Measurements from ENCODE around the gene CACNA1F.

The CACNA1F gene

DNA sequence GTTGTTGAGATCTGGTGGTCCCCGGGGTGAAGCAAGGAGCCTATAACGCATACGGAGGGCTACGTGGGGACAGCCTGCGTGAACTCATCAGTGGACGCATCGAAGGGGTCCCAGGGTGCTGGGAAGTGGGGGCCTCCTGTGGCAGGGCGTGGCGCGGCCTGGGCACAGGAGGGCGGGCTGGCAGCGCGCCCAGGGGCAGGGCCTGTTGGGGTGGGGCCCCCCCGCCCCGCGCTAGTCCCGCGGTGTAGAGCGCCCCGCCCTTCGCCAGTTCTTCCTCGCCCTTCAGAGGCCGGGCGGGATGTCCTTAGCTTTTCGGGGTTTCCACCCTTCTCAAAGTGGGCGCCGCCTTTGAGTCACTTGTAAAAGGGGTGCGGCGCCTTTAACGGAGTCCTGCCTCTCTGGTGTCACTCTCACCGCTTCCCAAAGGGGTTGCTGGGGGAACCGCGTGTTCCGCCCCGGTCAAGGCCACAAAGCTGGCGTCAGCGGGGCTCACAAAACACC is 60.8 kb downstream of the CACNA1F start:
- Histone ChIP-seq H2AK5ac (ENCODE audit: low read length, severe bottlenecking) (no peak overlapping the region), H2BK120ac (ENCODE audit: low read depth, low read length) (peak overlapping the region; percentile 85), H3K14ac (ENCODE audit: low read length in 2 of 2) (peak overlapping the region in 1 of 2 experiments; percentile 30), H3K23ac (ENCODE audit: low read length in 2 of 2) (no peak overlapping the region), H3K4me1 (ENCODE audit: control insufficient read depth, insufficient read depth, low read depth, low read length) (peaks cover 6% of the 10 kb centered on the region), H3K27me3 (ENCODE audit: control insufficient read depth in 1 of 2, insufficient read depth in 1 of 2, low read length in 2 of 2) (no peaks in the 10 kb centered on the region), H3K4me3 (ENCODE audit: insufficient read depth in 1 of 2, low read depth in 1 of 2, low read length in 2 of 2) (peak overlapping the region; percentile 64 to 81), H2BK5ac (ENCODE audit: low read depth, low read length, poor library complexity, severe bottlenecking) (no peak overlapping the region), H2BK15ac (ENCODE audit: low read depth, poor library complexity, severe bottlenecking) (no peak overlapping the region), H3K4me2 (ENCODE audit: low read length, poor library complexity, severe bottlenecking) (peak overlapping the region; percentile 54), H2AFZ (ENCODE audit: low read depth, low read length) (peak overlapping the region; percentile 36), H3K9ac (ENCODE audit: low read length) (peak overlapping the region; percentile 86), H3K18ac (ENCODE audit: low read depth in 1 of 2, low read length in 2 of 2) (peak overlapping the region; percentile 8 to 67), H3K36me3 (ENCODE audit: control insufficient read depth in 1 of 2, insufficient read depth in 2 of 2, low read depth in 1 of 2, low read length in 2 of 2) (peaks cover 13 to 32% of the 10 kb centered on the region in 2 experiments), H3K9me3 (ENCODE audit: control insufficient read depth, low read length) (no peaks in the 10 kb centered on the region), H2BK12ac (ENCODE audit: low read length in 2 of 2) (no peak overlapping the region), H4K8ac (ENCODE audit: low read length) (peak overlapping the region; percentile 72), H3K4ac (ENCODE audit: low read depth in 1 of 2, low read length in 2 of 2) (peak overlapping the region; percentile 74 to 94), H3K27ac (ENCODE audit: low read length, poor library complexity, severe bottlenecking) (peak overlapping the region; percentile 70), H3K79me1 (replicated peaks; ENCODE audit: low read length, poor library complexity, severe bottlenecking) (peaks cover 2% of the 10 kb centered on the region), H4K91ac (ENCODE audit: low read length) (peak overlapping the region; percentile 90)
- DNase-seq = peak; percentile 49
- 2% methylated on average over 37 of the region's 37 CpGs for WGBS

DNA sequence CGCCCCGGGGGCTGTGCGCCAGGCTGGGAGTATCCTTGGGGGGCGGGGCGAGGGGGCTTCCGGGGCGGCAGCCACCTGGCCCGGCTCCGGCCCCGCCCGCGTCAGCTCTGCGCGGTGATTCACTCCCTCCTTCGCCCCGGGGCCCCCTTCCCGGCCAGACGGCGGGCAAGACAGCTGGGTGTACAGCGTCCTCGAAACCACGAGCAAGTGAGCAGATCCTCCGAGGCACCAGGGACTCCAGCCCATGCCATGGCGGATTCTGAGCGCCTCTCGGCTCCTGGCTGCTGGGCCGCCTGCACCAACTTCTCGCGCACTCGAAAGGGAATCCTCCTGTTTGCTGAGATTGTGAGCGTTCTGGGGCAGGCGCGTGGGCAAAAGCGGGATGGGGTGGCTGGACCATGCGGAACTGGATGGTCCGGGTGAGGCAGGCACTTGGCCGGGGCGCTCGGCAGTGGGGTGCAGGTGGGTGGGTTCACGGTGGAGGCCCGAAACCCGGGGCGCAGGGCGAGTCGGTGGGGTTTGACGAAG is 61.3 kb downstream of the CACNA1F start, which contains the start of gene PLP2:
PLP2 (plus strand) TSS at position 147 of the 528 bp plus-strand sequence; CDS start at position 250, 103 bp downstream.
- Histone ChIP-seq H3K4me3 (ENCODE audit: insufficient read depth in 1 of 2, low read depth in 1 of 2, low read length in 2 of 2) (peak within 1 kb of the TSS; percentile 64 to 81), H2BK12ac (ENCODE audit: low read length in 2 of 2) (no peak within 1 kb of the TSS), H3K9ac (ENCODE audit: low read length) (peak within 1 kb of the TSS; percentile 86), H3K79me1 (replicated peaks; ENCODE audit: low read length, poor library complexity, severe bottlenecking) (peaks cover 2% of the 10 kb centered on the region), H3K36me3 (ENCODE audit: control insufficient read depth in 1 of 2, insufficient read depth in 2 of 2, low read depth in 1 of 2, low read length in 2 of 2) (peaks cover 13 to 27% of the 10 kb centered on the region in 2 experiments), H3K23ac (ENCODE audit: low read length in 2 of 2) (no peak within 1 kb of the TSS), H3K18ac (ENCODE audit: low read depth in 1 of 2, low read length in 2 of 2) (peak within 1 kb of the TSS; percentile 8 to 67), H2BK15ac (ENCODE audit: low read depth, poor library complexity, severe bottlenecking) (no peak within 1 kb of the TSS), H2AK5ac (ENCODE audit: low read length, severe bottlenecking) (no peak within 1 kb of the TSS), H3K4me1 (ENCODE audit: control insufficient read depth, insufficient read depth, low read depth, low read length) (peaks cover 7% of the 10 kb centered on the region), H3K9me3 (ENCODE audit: control insufficient read depth, low read length) (no peaks in the 10 kb centered on the region), H2BK5ac (ENCODE audit: low read depth, low read length, poor library complexity, severe bottlenecking) (no peak within 1 kb of the TSS), H3K27me3 (ENCODE audit: control insufficient read depth in 1 of 2, insufficient read depth in 1 of 2, low read length in 2 of 2) (no peaks in the 10 kb centered on the region), H2BK120ac (ENCODE audit: low read depth, low read length) (peak within 1 kb of the TSS; percentile 85), H4K8ac (ENCODE audit: low read length) (peak within 1 kb of the TSS; percentile 72), H3K4me2 (ENCODE audit: low read length, poor library complexity, severe bottlenecking) (peak within 1 kb of the TSS; percentile 61), H3K14ac (ENCODE audit: low read length in 2 of 2) (peak within 1 kb of the TSS in 1 of 2 experiments; percentile 30), H3K4ac (ENCODE audit: low read depth in 1 of 2, low read length in 2 of 2) (peak within 1 kb of the TSS; percentile 74 to 94), H4K91ac (ENCODE audit: low read length) (peak within 1 kb of the TSS; percentile 90), H2AFZ (ENCODE audit: low read depth, low read length) (peak within 1 kb of the TSS; percentile 36), H3K27ac (ENCODE audit: low read length, poor library complexity, severe bottlenecking) (peak within 1 kb of the TSS; percentile 70)
- 1% methylated on average over 39 of the region's 46 CpGs for whole genome bisulfite sequencing
- DNase-seq = peak; percentile 67

DNA sequence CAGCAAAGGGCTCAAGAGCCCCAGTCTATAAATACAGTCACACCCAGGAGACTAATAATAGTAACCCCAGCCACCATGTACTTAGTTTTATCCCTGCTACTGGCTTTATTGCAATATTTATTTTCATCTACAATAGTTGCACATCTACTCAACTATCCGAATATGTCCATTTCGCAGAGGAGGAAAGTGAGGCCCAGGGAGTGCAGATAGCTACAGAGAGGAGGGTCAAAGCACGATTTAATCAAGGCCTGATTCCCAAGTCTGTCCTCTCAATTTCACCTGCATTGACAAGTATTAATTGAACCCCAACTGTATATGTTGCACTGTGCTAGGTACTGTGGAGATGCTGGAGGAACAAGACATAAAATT is 65.4 kb downstream of the CACNA1F start:
- Histone ChIP-seq H3K4me3 (ENCODE audit: insufficient read depth in 1 of 2, low read depth in 1 of 2, low read length in 2 of 2) (peak overlapping the region in 1 of 2 experiments; percentile 75), H3K23ac (ENCODE audit: low read length in 2 of 2) (no peak overlapping the region), H3K18ac (ENCODE audit: low read depth in 1 of 2, low read length in 2 of 2) (no peak overlapping the region), H4K91ac (ENCODE audit: low read length) (peak overlapping the region; percentile 3), H3K9ac (ENCODE audit: low read length) (peak overlapping the region; percentile 88), H2BK12ac (ENCODE audit: low read length in 2 of 2) (peak overlapping the region in 1 of 2 experiments; percentile 31), H2BK5ac (ENCODE audit: low read depth, low read length, poor library complexity, severe bottlenecking) (no peak overlapping the region), H2BK120ac (ENCODE audit: low read depth, low read length) (no peak overlapping the region), H3K36me3 (ENCODE audit: control insufficient read depth in 1 of 2, insufficient read depth in 2 of 2, low read depth in 1 of 2, low read length in 2 of 2) (no peaks in the 10 kb centered on the region), H3K4me1 (ENCODE audit: control insufficient read depth, insufficient read depth, low read depth, low read length) (peaks cover 6% of the 10 kb centered on the region), H2BK15ac (ENCODE audit: low read depth, poor library complexity, severe bottlenecking) (no peak overlapping the region), H2AK5ac (ENCODE audit: low read length, severe bottlenecking) (no peak overlapping the region), H4K8ac (ENCODE audit: low read length) (no peak overlapping the region), H3K9me3 (ENCODE audit: control insufficient read depth, low read length) (no peaks in the 10 kb centered on the region), H3K4me2 (ENCODE audit: low read length, poor library complexity, severe bottlenecking) (peak overlapping the region; percentile 59), H3K14ac (ENCODE audit: low read length in 2 of 2) (no peak overlapping the region), H3K27me3 (ENCODE audit: control insufficient read depth in 1 of 2, insufficient read depth in 1 of 2, low read length in 2 of 2) (no peaks in the 10 kb centered on the region), H2AFZ (ENCODE audit: low read depth, low read length) (no peak overlapping the region), H3K79me1 (replicated peaks; ENCODE audit: low read length, poor library complexity, severe bottlenecking) (no peaks in the 10 kb centered on the region), H3K4ac (ENCODE audit: low read depth in 1 of 2, low read length in 2 of 2) (no peak overlapping the region), H3K27ac (ENCODE audit: low read length, poor library complexity, severe bottlenecking) (peak overlapping the region; percentile 73)
- WGBS = 95% methylated on average over 3 of the region's 3 CpGs
- DNase-seq = no peak

DNA sequence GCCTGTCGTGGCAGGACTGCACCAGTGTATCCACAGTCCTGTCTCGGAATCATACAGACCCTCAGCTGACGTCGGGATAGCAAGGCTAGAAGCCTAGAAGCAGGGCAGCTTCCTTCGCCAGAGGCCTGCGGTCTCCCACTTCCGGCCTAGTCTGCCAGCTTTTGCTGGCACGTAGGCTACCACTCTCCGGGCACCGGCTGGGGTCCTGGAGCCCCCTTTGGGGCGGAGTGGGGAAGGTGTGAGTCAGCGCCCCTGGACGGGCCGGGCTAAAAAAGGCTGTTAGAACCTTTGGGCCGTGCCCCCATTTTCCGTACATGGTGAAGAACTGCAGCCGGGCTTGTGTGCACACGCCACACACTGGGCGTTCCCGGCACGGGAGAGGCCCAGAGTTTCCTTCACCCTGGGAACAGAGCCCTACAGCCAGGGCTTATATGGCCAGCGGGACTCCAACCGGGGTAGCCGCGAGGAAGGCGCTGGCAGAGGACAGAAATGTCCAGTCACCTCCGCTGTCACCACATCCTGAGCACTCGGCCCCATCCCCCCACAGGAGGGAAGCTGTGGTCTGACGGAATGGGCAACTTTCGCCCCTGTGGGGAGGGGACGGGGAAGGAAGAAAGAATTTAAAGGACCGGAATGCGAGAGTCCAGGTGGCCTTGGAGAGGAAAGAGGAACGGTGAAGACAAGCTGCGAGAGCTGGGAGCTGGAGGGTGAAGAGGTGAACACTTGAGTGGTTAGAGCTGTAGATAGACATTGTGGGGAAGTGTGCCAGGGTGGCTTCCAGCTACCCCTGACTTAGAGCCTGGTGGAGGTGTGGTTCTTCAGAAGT is 66.0 kb downstream of the CACNA1F start:
- H2BK5ac ChIP-seq (ENCODE audit: low read depth, low read length, poor library complexity, severe bottlenecking) = peak overlapping the region; percentile 69
- peak overlapping the region; percentile 88 for H3K9ac ChIP-seq (ENCODE audit: low read length)
- peak overlapping the region; percentile 46 for H2AFZ ChIP-seq (ENCODE audit: low read depth, low read length)
- H3K4ac ChIP-seq (ENCODE audit: low read depth in 1 of 2, low read length in 2 of 2) = peak overlapping the region; percentile 67 to 73
- H2AK5ac ChIP-seq (ENCODE audit: low read length, severe bottlenecking) = no peak overlapping the region
- H2BK12ac ChIP-seq (ENCODE audit: low read length in 2 of 2) = peak overlapping the region in 1 of 2 experiments; percentile 54
- H3K27me3 ChIP-seq (ENCODE audit: control insufficient read depth in 1 of 2, insufficient read depth in 1 of 2, low read length in 2 of 2) = no peaks in the 10 kb centered on the region
- DNase-seq = peak; percentile 84
- no peaks in the 10 kb centered on the region for H3K9me3 ChIP-seq (ENCODE audit: control insufficient read depth, low read length)
- 3% methylated on average over 21 of the region's 35 CpGs for WGBS
- H3K4me1 ChIP-seq (ENCODE audit: control insufficient read depth, insufficient read depth, low read depth, low read length) = peaks cover 8% of the 10 kb centered on the region
- no peaks in the 10 kb centered on the region for H3K36me3 ChIP-seq (ENCODE audit: control insufficient read depth in 1 of 2, insufficient read depth in 2 of 2, low read depth in 1 of 2, low read length in 2 of 2)
- no peaks in the 10 kb centered on the region for H3K79me1 ChIP-seq (replicated peaks; ENCODE audit: low read length, poor library complexity, severe bottlenecking)
- peak overlapping the region; percentile 76 for H4K8ac ChIP-seq (ENCODE audit: low read length)
- peak overlapping the region; percentile 0 to 44 for H3K18ac ChIP-seq (ENCODE audit: low read depth in 1 of 2, low read length in 2 of 2)
- H3K4me3 ChIP-seq (ENCODE audit: insufficient read depth in 1 of 2, low read depth in 1 of 2, low read length in 2 of 2) = peak overlapping the region; percentile 2 to 75
- H3K4me2 ChIP-seq (ENCODE audit: low read length, poor library complexity, severe bottlenecking) = peak overlapping the region; percentile 70
- H3K23ac ChIP-seq (ENCODE audit: low read length in 2 of 2) = no peak overlapping the region
- no peak overlapping the region for H2BK120ac ChIP-seq (ENCODE audit: low read depth, low read length)
- H4K91ac ChIP-seq (ENCODE audit: low read length) = peak overlapping the region; percentile 3
- peak overlapping the region; percentile 73 for H3K27ac ChIP-seq (ENCODE audit: low read length, poor library complexity, severe bottlenecking)
- H2BK15ac ChIP-seq (ENCODE audit: low read depth, poor library complexity, severe bottlenecking) = peak overlapping the region; percentile 30
- no peak overlapping the region for H3K14ac ChIP-seq (ENCODE audit: low read length in 2 of 2)
